B cell (primary cell): ENCODE data around the gene MRPS27. TPM values are rescaled to one million over a fixed set of nuclear protein-coding genes. Genes with fewer than 3 reads are reported as not detected.

Experiments
- ATAC-seq: fragments of 200-7000 bp; cut with Tn5 transposase; one replicate; pipeline ENCODE4 v1.10.0; 2021; ENCODE audit warnings: low read depth, mild to moderate bottlenecking, moderate number of reproducible peaks, moderate library complexity
- CTCF ChIA-PET: fragments of 350-600 bp; sonication (Branson Sonifier 250); formaldehyde crosslinking; loops from one replicate; lab custom pipeline; 2021; ENCODE audit warnings: antibody characterized with exemption, inconsistent platforms; lab: Charles Lee
- POLR2A ChIA-PET: fragments of 350-600 bp; sonication (Branson Sonifier 250); formaldehyde crosslinking; loops from one replicate; lab custom pipeline; 2021; ENCODE audit warnings: antibody characterized with exemption; lab: Charles Lee
- DNase-seq: peaks from one replicate; pipeline ENCODE4 v3.0.0; 2013
- H2AFZ ChIP-seq: 2 replicates; pipeline ENCODE4 v1.6.1; 2012; ENCODE audit warnings: mild to moderate bottlenecking, low read depth, low read length; ENCODE audit not compliant: insufficient read depth, poor library complexity, severe bottlenecking
- H3K27ac ChIP-seq, 2 donors: 1 replicate in 1 of 2; 2 replicates in 1 of 2; pipeline ENCODE4 v1.5.1; 2012 to 2013; ENCODE audit warnings: low read length in 2 of 2, mild to moderate bottlenecking in 2 of 2, moderate library complexity in 1 of 2
- H3K27me3 ChIP-seq, 4 experiments: fragments of 200-600 bp in 1 of 4; sonication (generic) in 1 of 4; replicated peaks in 1 of 4; 1 replicate in 2 of 4; 2 replicates in 2 of 4; pipeline versions ENCODE4 v1.6.1 to v1.7.0; 2013 to 2016; ENCODE audit warnings: low read length in 3 of 4, mild to moderate bottlenecking in 2 of 4, mixed read lengths in 1 of 4, moderate library complexity in 1 of 4; ENCODE audit not compliant: insufficient read depth in 4 of 4, control insufficient read depth in 3 of 4; ENCODE audit errors: control extremely low read depth in 1 of 4
- H3K36me3 ChIP-seq, 2 experiments: replicated peaks in 1 of 2; 1 replicate in 1 of 2; 2 replicates in 1 of 2; pipeline versions ENCODE4 v1.6.1 to v1.7.1; 2013; ENCODE audit warnings: low read length in 1 of 2; ENCODE audit not compliant: insufficient read depth in 2 of 2, control insufficient read depth in 1 of 2; ENCODE audit errors: control extremely low read depth in 1 of 2, extremely low read depth in 1 of 2
- H3K4me1 ChIP-seq, 2 donors: fragments of 200-600 bp in 1 of 2; sonication (generic) in 1 of 2; 1 replicate in 1 of 2; 2 replicates in 1 of 2; pipeline versions ENCODE4 v1.5.1 to v1.6.1; 2013 to 2017; ENCODE audit warnings: low read length in 2 of 2; ENCODE audit not compliant: control insufficient read depth in 2 of 2, insufficient read depth in 2 of 2
- H3K4me2 ChIP-seq: replicated peaks from 2 replicates; pipeline ENCODE3; 2012; ENCODE audit warnings: mild to moderate bottlenecking, low read depth, low read length; ENCODE audit not compliant: poor library complexity, severe bottlenecking
- H3K4me3 ChIP-seq, 5 experiments: fragments of 200-600 bp in 1 of 5; sonication (generic) in 1 of 5; 1 replicate in 3 of 5; 2 replicates in 2 of 5; pipeline versions ENCODE4 v1.5.1 to v1.7.0; 2011 to 2016; ENCODE audit warnings: low read length in 4 of 5, mild to moderate bottlenecking in 4 of 5, low read depth in 2 of 5, control low read depth in 1 of 5, moderate library complexity in 1 of 5; ENCODE audit not compliant: insufficient read depth in 1 of 5; ENCODE audit errors: control extremely low read depth in 1 of 5, extremely low read depth in 1 of 5
- H3K79me2 ChIP-seq: fragments of 200-600 bp; sonication (generic); one replicate; pipeline ENCODE4 v1.6.0; 2016; ENCODE audit warnings: low read length; ENCODE audit not compliant: control insufficient read depth, insufficient read depth
- H3K9ac ChIP-seq: fragments of 200-600 bp; sonication (generic); 2 replicates; pipeline ENCODE4 v1.6.1; 2017; ENCODE audit warnings: mild to moderate bottlenecking, low read length, moderate library complexity
- H3K9me3 ChIP-seq, 3 donors: one replicate each; pipeline versions ENCODE4 v1.6.1 to v1.7.1; 2013; ENCODE audit warnings: low read length in 2 of 3; ENCODE audit not compliant: control insufficient read depth in 2 of 3, insufficient read depth in 1 of 3; ENCODE audit errors: control extremely low read depth in 1 of 3
- H4K20me1 ChIP-seq: 2 replicates; pipeline ENCODE4 v1.6.0; 2012; ENCODE audit warnings: mild to moderate bottlenecking, low read length; ENCODE audit not compliant: insufficient read depth, control insufficient read depth, poor library complexity, severe bottlenecking
- H3K27ac Mint-ChIP-seq: one replicate; pipeline ENCODE4 v1.8.0; 2021; ENCODE audit warnings: mixed read lengths
- H3K27me3 Mint-ChIP-seq: one replicate; pipeline ENCODE4 v1.8.0; 2021; ENCODE audit warnings: mixed read lengths
- H3K4me1 Mint-ChIP-seq: one replicate; pipeline ENCODE4 v1.8.0; 2021; ENCODE audit warnings: mixed read lengths
- H3K4me3 Mint-ChIP-seq: one replicate; pipeline ENCODE4 v1.8.0; 2021; ENCODE audit warnings: mixed read lengths
- H3K9me3 Mint-ChIP-seq: one replicate; pipeline ENCODE4 v1.8.0; 2022; ENCODE audit warnings: mixed read lengths; ENCODE audit not compliant: insufficient read depth
- EZH2 ChIP-seq: IDR thresholded peaks from 2 replicates; pipeline ENCODE4 v1.6.1; 2012; ENCODE audit warnings: borderline replicate concordance, low read depth, mild to moderate bottlenecking, moderate library complexity, low read length; ENCODE audit not compliant: insufficient read depth, poor library complexity, severe bottlenecking
- WGBS: methylation state at CpG from one replicate; pipeline ENCODE4 v1.1.5; 2013; ENCODE audit warnings: missing lambda C conversion rate; ENCODE audit not compliant: insufficient coverage; 5-methylcytosine and 5-hydroxymethylcytosine counted together
- intact Hi-C: fragments of 100-400 bp; cut with micrococcal nuclease; formaldehyde crosslinking; loops from one replicate; pipeline ENCODE4 v1.10.0; 2022
- polyA plus RNA-seq: library from polyadenylated mRNA; depleted of rRNA; stranded (reverse); fragments of >200 nt; gene quantifications from 2 replicates; pipeline ENCODE4 v1.2.3, GENCODE V29; 2012
- total RNA-seq, 2 donors: library from RNA; stranded (reverse); fragments of 120-200 nt in 1 of 2; gene quantifications; 1 replicate in 1 of 2; 2 replicates in 1 of 2; pipeline versions ENCODE4 v1.2.3 to v1.2.4, GENCODE V29; 2013 to 2022
- TF ChIP-seq, protein P1 (sequence below): fragments of 200-600 bp; IDR thresholded peaks from one replicate; pipeline ENCODE4 v1.8.0; 2022; ENCODE audit warnings: antibody characterized with exemption, mild to moderate bottlenecking

MRPS27 gene
- total and polyA plus RNA-seq, 2 donors (not counting 1 experiment from before 2014, with no cell fraction given): 33.4 to 58.3 TPM

DNA sequence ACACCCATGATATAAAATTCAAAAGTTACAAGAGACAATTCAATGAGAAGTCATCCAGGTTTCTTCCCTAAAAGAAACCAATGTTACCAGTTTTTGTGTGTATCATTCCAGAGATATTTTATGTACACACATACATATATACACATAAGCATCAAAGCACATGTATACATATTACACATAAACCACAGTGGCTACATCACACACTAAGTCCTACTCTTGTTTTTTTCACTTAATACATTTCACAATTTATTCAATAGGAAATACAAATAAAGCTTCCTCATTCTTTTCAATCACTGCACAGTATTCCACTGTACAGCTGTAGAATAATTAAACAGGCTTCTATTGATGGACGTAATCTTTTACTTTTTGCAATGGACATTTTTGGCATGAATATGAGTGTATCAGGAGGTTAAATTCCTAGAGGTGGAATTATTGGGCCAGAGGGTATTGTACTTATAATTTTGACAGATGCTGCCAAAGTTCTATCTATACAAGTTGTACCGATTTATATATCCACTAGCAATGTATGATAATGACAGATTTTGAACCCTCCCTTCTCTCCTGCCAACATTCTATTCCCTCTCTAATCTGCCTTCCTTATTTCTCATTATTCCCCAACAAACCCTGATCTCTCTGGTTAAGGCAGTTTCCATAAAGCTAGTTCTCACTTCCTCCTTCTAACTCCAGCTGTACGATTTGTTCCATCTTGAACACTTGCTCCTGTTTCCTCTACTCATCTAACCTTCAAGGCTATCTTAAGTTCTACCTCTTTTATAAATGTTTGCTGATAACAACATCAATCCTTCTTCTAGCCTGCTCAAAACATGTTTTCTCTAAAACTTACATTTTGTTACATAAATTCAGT is 35.2 kb downstream of the MRPS27 start:
- Histone ChIP-seq H2AFZ (no peak overlapping the region), H3K79me2 (peaks cover 4% of the 10 kb centered on the region), H3K4me2 (no peak overlapping the region), H3K27me3 (no peaks in the 10 kb centered on the region), H3K27ac (no peak overlapping the region), H3K4me1 (peaks cover 3 to 14% of the 10 kb centered on the region in 2 donors), H3K4me3 (no peak overlapping the region), H3K9ac (no peak overlapping the region), H3K9me3 (no peaks in the 10 kb centered on the region), H3K36me3 (peaks cover 4 to 13% of the 10 kb centered on the region in 2 experiments), H4K20me1 (no peaks in the 10 kb centered on the region)
- WGBS: 0% methylated on average over 1 of the region's 3 CpGs
- H3K4me3 Mint-ChIP-seq: no peak overlapping the region
- H3K27ac Mint-ChIP-seq: peak overlapping the region; percentile 11
- ChIA-PET CTCF (interaction anchor here (0.7 to 1.3 kb wide), 3 partner anchors 13 to 37 kb away, joined by 3 to 5 read pairs (median 3); no protein-coding TSS in a partner anchor), POLR2A (interaction anchor here (0.7 kb wide), 1 partner anchor 350 kb away, joined by 3 read pairs; no protein-coding TSS in a partner anchor)
- intact Hi-C loops: no loop called here
- no peak for ATAC-seq
- TF ChIP-seq, protein P1, sequence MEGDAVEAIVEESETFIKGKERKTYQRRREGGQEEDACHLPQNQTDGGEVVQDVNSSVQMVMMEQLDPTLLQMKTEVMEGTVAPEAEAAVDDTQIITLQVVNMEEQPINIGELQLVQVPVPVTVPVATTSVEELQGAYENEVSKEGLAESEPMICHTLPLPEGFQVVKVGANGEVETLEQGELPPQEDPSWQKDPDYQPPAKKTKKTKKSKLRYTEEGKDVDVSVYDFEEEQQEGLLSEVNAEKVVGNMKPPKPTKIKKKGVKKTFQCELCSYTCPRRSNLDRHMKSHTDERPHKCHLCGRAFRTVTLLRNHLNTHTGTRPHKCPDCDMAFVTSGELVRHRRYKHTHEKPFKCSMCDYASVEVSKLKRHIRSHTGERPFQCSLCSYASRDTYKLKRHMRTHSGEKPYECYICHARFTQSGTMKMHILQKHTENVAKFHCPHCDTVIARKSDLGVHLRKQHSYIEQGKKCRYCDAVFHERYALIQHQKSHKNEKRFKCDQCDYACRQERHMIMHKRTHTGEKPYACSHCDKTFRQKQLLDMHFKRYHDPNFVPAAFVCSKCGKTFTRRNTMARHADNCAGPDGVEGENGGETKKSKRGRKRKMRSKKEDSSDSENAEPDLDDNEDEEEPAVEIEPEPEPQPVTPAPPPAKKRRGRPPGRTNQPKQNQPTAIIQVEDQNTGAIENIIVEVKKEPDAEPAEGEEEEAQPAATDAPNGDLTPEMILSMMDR: no peak
- TF ChIP-seq EZH2: no peak
- no peaks in the 10 kb centered on the region for H3K27me3 Mint-ChIP-seq
- H3K9me3 Mint-ChIP-seq: no peaks in the 10 kb centered on the region
- peaks cover 32% of the 10 kb centered on the region for H3K4me1 Mint-ChIP-seq
- no peak for DNase-seq

- TF ChIP-seq EZH2: no peak
- TF ChIP-seq, protein P1: no peak
- Mint-ChIP-seq H3K4me3 (no peak overlapping the region), H3K9me3 (no peaks in the 10 kb centered on the region), H3K27ac (no peak overlapping the region), H3K27me3 (no peaks in the 10 kb centered on the region), H3K4me1 (peaks cover 22% of the 10 kb centered on the region)
- WGBS: 100% methylated on average over 2 of the region's 2 CpGs
- Histone ChIP-seq H3K27me3 (no peaks in the 10 kb centered on the region), H3K27ac (no peak overlapping the region), H3K4me2 (no peak overlapping the region), H3K4me1 (peaks cover 3 to 4% of the 10 kb centered on the region in 2 donors), H4K20me1 (no peaks in the 10 kb centered on the region), H3K9me3 (no peaks in the 10 kb centered on the region), H3K36me3 (peaks cover 4 to 11% of the 10 kb centered on the region in 2 experiments), H2AFZ (no peak overlapping the region), H3K9ac (no peak overlapping the region), H3K4me3 (no peak overlapping the region), H3K79me2 (no peaks in the 10 kb centered on the region)
- ChIA-PET CTCF (interaction anchor here (1.2 kb wide), 1 partner anchor 14 kb away, joined by 3 read pairs; no protein-coding TSS in a partner anchor), POLR2A (no interaction called here)
- DNase-seq (no peak), ATAC-seq (no peak)
- intact Hi-C loops: no loop called here
These were observed 36.7 kb downstream of the MRPS27 start for GRCh38 chr5:72283358-72283757.
